Suprapubic skin (tissue), 4 donors: ENCODE results near the gene C11orf54.

ENCODE experiments used
- CTCF ChIP-seq, 2 donors: fragments of 200-600 bp in 1 of 2; fragments of 450-650 bp in 1 of 2; sonication (generic) in 1 of 2; IDR thresholded peaks; one replicate each; pipeline ENCODE4 v1.5.1; 2016 to 2019; ENCODE audit warnings: antibody characterized with exemption in 2 of 2, mild to moderate bottlenecking in 1 of 2, moderate library complexity in 1 of 2
- POLR2A ChIP-seq, 2 donors: fragments of 450-650 bp; IDR thresholded peaks; one replicate each; pipeline ENCODE4 v1.6.1; 2017; ENCODE audit warnings: antibody characterized with exemption in 2 of 2, mild to moderate bottlenecking in 2 of 2, moderate library complexity in 2 of 2
- POLR2AphosphoS5 ChIP-seq, 3 donors: sonication (generic); formaldehyde crosslinking; IDR thresholded peaks; one replicate each; pipeline ENCODE4 v1.6.1; 2017; ENCODE audit warnings: antibody characterized with exemption in 3 of 3

GRCh38 chr11:93732237-93732892, 9.1 kb upstream of the C11orf54 start:
- TF ChIP-seq CTCF (IDR thresholded peaks at IDR 0.05): no peak
- TF ChIP-seq POLR2AphosphoS5 (IDR thresholded peaks at IDR 0.05): no peak
- no peak for TF ChIP-seq POLR2A (IDR thresholded peaks at IDR 0.05)
